Sigmoid colon (tissue), 7 donors: Measurements from ENCODE around the gene LUC7L2. TPM values are rescaled to one million over a fixed set of nuclear protein-coding genes. Genes with fewer than 3 reads are reported as not detected.

ENCODE experiments used
- DNase-seq: peaks from one replicate; pipeline ENCODE4 v3.0.0-alpha.2; 2019
- H3K27ac ChIP-seq, 4 donors: fragments of 200-600 bp; sonication (generic); one replicate each; pipeline ENCODE4 v1.5.1; 2016 to 2019; ENCODE audit warnings: mild to moderate bottlenecking in 1 of 4
- H3K27me3 ChIP-seq, 3 donors: fragments of 200-600 bp; sonication (generic); one replicate each; pipeline ENCODE4 v1.5.1; 2019; ENCODE audit warnings: mild to moderate bottlenecking in 1 of 3
- H3K36me3 ChIP-seq, 4 donors: fragments of 200-600 bp; sonication (generic); one replicate each; pipeline ENCODE4 v1.5.1; 2016 to 2019
- H3K4me1 ChIP-seq, 4 donors: fragments of 200-600 bp; sonication (generic); one replicate each; pipeline ENCODE4 v1.5.1; 2017 to 2019
- H3K4me3 ChIP-seq, 4 donors: fragments of 200-600 bp; sonication (generic); one replicate each; pipeline ENCODE4 v1.5.1; 2017 to 2019; ENCODE audit warnings: mild to moderate bottlenecking in 2 of 4, moderate library complexity in 1 of 4
- H3K9me3 ChIP-seq, 4 donors: fragments of 200-600 bp in 3 of 4; sonication (generic) in 3 of 4; one replicate each; pipeline versions ENCODE4 v1.5.1 to v1.6.1; 2013 to 2019
- CTCF ChIP-seq, 4 experiments: fragments of 450-650 bp in 3 of 4; fragments of 200-600 bp in 1 of 4; IDR thresholded peaks; one replicate each; pipeline ENCODE4 v1.5.1; 2016 to 2019; ENCODE audit warnings: antibody characterized with exemption in 4 of 4, mild to moderate bottlenecking in 3 of 4, moderate library complexity in 2 of 4
- EP300 ChIP-seq, 4 donors: sonication (generic); formaldehyde crosslinking; IDR thresholded peaks; one replicate each; pipeline ENCODE4 v1.6.1; 2017; ENCODE audit warnings: antibody characterized with exemption in 4 of 4
- POLR2A ChIP-seq, 2 donors: fragments of 450-650 bp; IDR thresholded peaks; one replicate each; pipeline ENCODE4 v1.6.1; 2016; ENCODE audit warnings: antibody characterized with exemption in 2 of 2, mild to moderate bottlenecking in 2 of 2, moderate library complexity in 2 of 2
- POLR2AphosphoS5 ChIP-seq, 4 donors: sonication (generic); formaldehyde crosslinking; IDR thresholded peaks; one replicate each; pipeline ENCODE4 v1.6.1; 2017; ENCODE audit warnings: antibody characterized with exemption in 4 of 4
- WGBS, 2 donors: extraction: QIAGEN DNeasy Blood & Tissue Kit; methylation state at CpG; one replicate each; pipeline ENCODE4 v1.1.7; 2013; 5-methylcytosine and 5-hydroxymethylcytosine counted together
- intact Hi-C: fragments of 100-400 bp; cut with DNase I; formaldehyde crosslinking; loops from one replicate; pipeline ENCODE4 v1.15.1; 2023
- polyA plus RNA-seq, 3 donors: library from polyadenylated mRNA; stranded (reverse); fragments of 200-250 nt; gene quantifications; one replicate each; pipeline ENCODE4 v1.2.3, GENCODE V29; 2013
- total RNA-seq, 4 donors: library from RNA; depleted of rRNA; stranded (reverse); fragments of >200 nt; gene quantifications; one replicate each; pipeline ENCODE4 v1.1.0, GENCODE V29; 2016
- donor health status: healthy with polysubstance abuse.
- donor health status: Bipolar disorder and iron deficiency.
- donor health status: healthy.

Gene LUC7L2
- total and polyA plus RNA-seq, 7 donors = 23.8 to 79.1 (median 67.1) TPM

- DNase-seq = no peak
- no peaks in the 10 kb centered on the region for H3K27me3 ChIP-seq
- H3K36me3 ChIP-seq = peaks cover 20 to 96% (median 20%) of the 10 kb centered on the region in 4 donors
- intact Hi-C loops = no loop called here
- 97 to 98% methylated on average over 3 of the region's 3 CpGs for WGBS, 2 donors
- no peak overlapping the region for H3K4me3 ChIP-seq
- no peaks in the 10 kb centered on the region for H3K9me3 ChIP-seq
- TF ChIP-seq CTCF (IDR thresholded peaks at IDR 0.05) = no peak
- H3K4me1 ChIP-seq = peaks cover 0 to 9% (median 7%) of the 10 kb centered on the region in 4 donors
- H3K27ac ChIP-seq = no peak overlapping the region
Observed at GRCh38 chr7:139416405-139416804, 56.7 kb downstream of the LUC7L2 start.

GRCh38 chr7:139417478-139417877, 57.8 kb downstream of the LUC7L2 start:
- no peak for TF ChIP-seq CTCF (IDR thresholded peaks at IDR 0.05)
- TF ChIP-seq EP300 (IDR thresholded peaks at IDR 0.05) = no peak
- TF ChIP-seq POLR2A (IDR thresholded peaks at IDR 0.05) = no peak
- TF ChIP-seq POLR2AphosphoS5 (IDR thresholded peaks at IDR 0.05) = no peak
- peaks cover 20 to 85% (median 20%) of the 10 kb centered on the region in 4 donors for H3K36me3 ChIP-seq
- H3K9me3 ChIP-seq = no peaks in the 10 kb centered on the region
- WGBS, 2 donors = 97% methylated on average over 15 of the region's 15 CpGs
- H3K27ac ChIP-seq = no peak overlapping the region
- peaks cover 0 to 18% (median 18%) of the 10 kb centered on the region in 4 donors for H3K4me1 ChIP-seq
- no peak for DNase-seq
- no peaks in the 10 kb centered on the region for H3K27me3 ChIP-seq
- intact Hi-C loops = no loop called here
- H3K4me3 ChIP-seq = no peak overlapping the region

- Histone ChIP-seq H3K27ac (peak overlapping the region in 3 of 4 donors; percentile 68 to 82 (median 82)), H3K9me3 (no peaks in the 10 kb centered on the region), H3K4me3 (no peak overlapping the region), H3K27me3 (no peaks in the 10 kb centered on the region), H3K36me3 (peaks cover 11 to 48% (median 13%) of the 10 kb centered on the region in 4 donors), H3K4me1 (peaks cover 0 to 34% (median 33%) of the 10 kb centered on the region in 4 donors)
- TF ChIP-seq EP300 (IDR thresholded peaks at IDR 0.05) (no peak), POLR2AphosphoS5 (IDR thresholded peaks at IDR 0.05) (no peak), POLR2A (IDR thresholded peaks at IDR 0.05) (no peak), CTCF (IDR thresholded peaks at IDR 0.05) (no peak)
- intact Hi-C loops = no loop called here
- DNase-seq = no peak
- 0% methylated on average over 1 of the region's 1 CpG for WGBS, 2 donors
Observed at GRCh38 chr7:139421123-139421522, 61.4 kb downstream of the LUC7L2 start.

GRCh38 chr7:139422126-139422525, 62.4 kb downstream of the LUC7L2 start:
- peaks cover 7 to 38% (median 8%) of the 10 kb centered on the region in 4 donors for H3K36me3 ChIP-seq
- H3K4me3 ChIP-seq = no peak overlapping the region
- intact Hi-C loops = loop anchor here (2.0 kb wide), 1 partner anchor 61 kb away; no protein-coding TSS in a partner anchor
- 84% methylated on average over 7 of the region's 7 CpGs for WGBS, 2 donors
- peaks cover 0 to 34% (median 33%) of the 10 kb centered on the region in 4 donors for H3K4me1 ChIP-seq
- DNase-seq = peak; percentile 74
- H3K27me3 ChIP-seq = no peaks in the 10 kb centered on the region
- H3K27ac ChIP-seq = peak overlapping the region; percentile 36 to 82 (median 75)
- no peaks in the 10 kb centered on the region for H3K9me3 ChIP-seq
- no peak for TF ChIP-seq POLR2A (IDR thresholded peaks at IDR 0.05)
- TF ChIP-seq POLR2AphosphoS5 (IDR thresholded peaks at IDR 0.05) = peak; percentile 87 to 92 (median 90)
- TF ChIP-seq EP300 (IDR thresholded peaks at IDR 0.05) = peak in 1 of 4 donors; percentile 65
- TF ChIP-seq CTCF (IDR thresholded peaks at IDR 0.05) = peak in 1 of 4 experiments; percentile 18

- TF ChIP-seq POLR2A (IDR thresholded peaks at IDR 0.05) (no peak), CTCF (IDR thresholded peaks at IDR 0.05) (no peak), POLR2AphosphoS5 (IDR thresholded peaks at IDR 0.05) (no peak), EP300 (IDR thresholded peaks at IDR 0.05) (no peak)
- Histone ChIP-seq H3K4me3 (no peak overlapping the region), H3K27me3 (no peaks in the 10 kb centered on the region), H3K36me3 (peaks cover 0 to 36% (median 0%) of the 10 kb centered on the region in 4 donors), H3K27ac (peak overlapping the region; percentile 36 to 82 (median 75)), H3K9me3 (no peaks in the 10 kb centered on the region), H3K4me1 (peaks cover 0 to 34% (median 33%) of the 10 kb centered on the region in 4 donors)
- no peak for DNase-seq
- 88 to 90% methylated on average over 4 of the region's 4 CpGs for WGBS, 2 donors
- intact Hi-C loops = loop anchor here (2.0 kb wide), 1 partner anchor 62 kb away; no protein-coding TSS in a partner anchor
Observed at GRCh38 chr7:139423091-139423490, 63.4 kb downstream of the LUC7L2 start.
